ENCODE measurements around the gene DLG4.
"Not testable (repeated sequence)": the region's sequence is repeated elsewhere in the genome, so short reads cannot be mapped to it uniquely, and the experiment has no call there.

Gene DLG4

GRCh38 chr17:7204828-7205461, 14.7 kb downstream of the DLG4 start:
- no peak for TF ChIP-seq ZNF274 (IDR thresholded peaks at IDR 0.05; ENCODE audit: low read depth, low read length)
- H3K4me3 ChIP-seq (ENCODE audit: low read length), result peak overlapping the region; percentile 41; the same call in 1 of the 2 replicates

DNA sequence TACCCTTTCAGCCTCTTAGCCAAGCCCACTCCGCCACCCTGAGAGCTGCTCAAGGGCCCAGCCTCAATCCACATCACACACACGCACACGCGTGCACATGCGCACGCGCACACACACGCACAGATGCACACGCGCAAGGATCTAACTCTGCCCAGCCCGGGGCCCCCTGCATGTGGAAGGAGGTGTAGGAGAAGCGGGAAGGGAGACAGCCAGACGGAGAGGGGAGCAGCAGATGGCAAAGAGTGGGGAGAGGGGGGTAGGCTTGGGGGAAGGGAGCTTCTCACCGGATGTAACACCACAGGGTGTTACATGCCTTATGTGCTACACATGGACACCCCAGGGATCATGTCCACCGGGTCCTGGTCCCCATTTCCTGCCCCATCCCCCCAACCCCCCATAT, 15.3 kb downstream of the DLG4 start:
- no peak for TF ChIP-seq ZNF274 (IDR thresholded peaks at IDR 0.05; ENCODE audit: low read depth, low read length)
- H3K4me3 ChIP-seq (ENCODE audit: low read length), result no peak overlapping the region

- H3K4me3 ChIP-seq (ENCODE audit: low read length), result no peak overlapping the region
- no peak for TF ChIP-seq ZNF274 (IDR thresholded peaks at IDR 0.05; ENCODE audit: low read depth, low read length)
Observed at GRCh38 chr17:7203391-7203790, 16.2 kb downstream of the DLG4 start.

- H3K4me3 ChIP-seq (ENCODE audit: low read length), result no peak overlapping the region
- TF ChIP-seq ZNF274 (IDR thresholded peaks at IDR 0.05; ENCODE audit: low read depth, low read length), result no peak
Observed at GRCh38 chr17:7196651-7197401, 22.8 kb downstream of the DLG4 start.

DNA sequence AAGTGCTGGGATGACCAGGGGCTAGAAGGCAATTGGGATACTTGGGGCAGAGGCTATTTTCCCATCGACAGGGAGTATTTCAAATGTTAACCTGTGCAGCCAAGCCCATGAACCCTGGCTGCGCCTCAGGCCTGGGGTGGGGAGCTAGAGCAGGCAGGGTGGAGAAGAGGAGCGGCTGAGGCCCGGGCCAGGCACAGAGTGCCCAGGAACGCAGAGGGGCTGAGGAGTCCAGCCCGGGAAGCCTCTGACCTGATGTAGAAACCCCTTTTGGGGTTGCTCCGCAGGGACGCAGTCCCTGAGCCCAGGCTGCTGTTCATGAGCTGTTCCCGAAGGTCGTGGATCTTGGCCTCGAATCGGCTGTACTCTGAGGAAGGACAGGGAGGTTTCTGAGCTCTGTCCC, 23.7 kb downstream of the DLG4 start:
- no peak for TF ChIP-seq ZNF274 (IDR thresholded peaks at IDR 0.05; ENCODE audit: low read depth, low read length)

GRCh38 chr17:7192271-7192937, 27.2 kb downstream of the DLG4 start:
- H3K4me3 ChIP-seq (ENCODE audit: low read length), result no peak overlapping the region
- no peak for TF ChIP-seq ZNF274 (IDR thresholded peaks at IDR 0.05; ENCODE audit: low read depth, low read length)

More for the DNA sequence above, 23.7 kb downstream of the DLG4 start:
- no peak overlapping the region for H3K4me3 ChIP-seq (ENCODE audit: low read length)

DNA sequence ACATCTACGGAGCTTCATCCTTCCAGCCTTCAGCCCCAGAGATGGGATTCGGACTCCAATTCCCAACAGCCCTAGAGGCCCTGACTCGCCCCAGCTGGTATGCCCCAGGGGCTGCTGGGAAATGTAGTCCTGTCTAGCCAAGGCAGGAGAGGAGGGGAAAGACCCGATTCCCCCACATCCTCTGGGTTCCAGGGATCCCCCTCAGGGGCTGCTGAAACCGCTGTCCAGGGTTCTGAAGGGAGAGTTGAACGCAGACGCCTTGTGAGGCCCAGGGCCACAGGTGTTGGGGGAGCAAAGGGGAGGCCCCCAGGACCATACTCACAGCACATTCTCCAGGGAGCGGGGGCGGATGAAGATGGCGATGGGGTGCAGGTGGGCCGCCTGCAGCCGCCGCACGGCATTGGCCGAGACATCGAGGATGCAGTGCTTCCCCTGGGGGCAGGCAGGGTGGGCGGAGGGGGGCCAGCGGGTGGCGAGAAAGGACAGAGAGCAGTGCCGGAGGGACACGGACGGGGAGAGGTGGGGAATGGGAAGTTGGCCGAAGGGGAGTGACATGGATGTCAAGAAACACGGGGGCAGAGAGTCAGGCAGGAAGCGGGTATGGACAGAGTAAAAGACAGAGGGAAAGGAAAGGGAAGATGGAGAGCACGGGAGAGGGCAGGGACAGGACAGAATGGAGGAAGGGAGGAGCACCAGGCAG, 27.9 kb downstream of the DLG4 start:
- TF ChIP-seq ZNF274 (IDR thresholded peaks at IDR 0.05; ENCODE audit: low read depth, low read length), result no peak
- H3K4me3 ChIP-seq (ENCODE audit: low read length), result no peak overlapping the region

DNA sequence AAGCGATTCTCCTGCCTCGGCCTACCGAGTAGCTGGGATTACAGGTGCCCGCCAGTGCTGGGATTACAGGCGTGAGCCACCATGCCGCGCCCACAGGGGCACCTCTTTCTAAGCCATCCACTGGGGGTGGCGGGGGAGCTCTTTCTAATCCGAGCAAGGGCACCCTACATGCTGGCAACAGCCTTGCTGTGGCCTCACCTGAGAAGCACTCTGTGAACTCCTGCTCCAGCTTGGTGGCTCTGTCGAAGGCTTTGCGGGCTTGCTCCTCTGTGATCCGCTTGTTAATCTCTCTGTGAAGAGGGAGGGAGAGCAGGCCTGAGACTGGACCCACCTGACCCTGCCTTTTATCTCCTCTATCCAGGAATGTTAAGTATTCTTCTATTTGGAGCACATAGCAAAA, 28.6 kb downstream of the DLG4 start:
- no peak for TF ChIP-seq ZNF274 (IDR thresholded peaks at IDR 0.05; ENCODE audit: low read depth, low read length)
- H3K4me3 ChIP-seq (ENCODE audit: low read length), result no peak overlapping the region

DNA sequence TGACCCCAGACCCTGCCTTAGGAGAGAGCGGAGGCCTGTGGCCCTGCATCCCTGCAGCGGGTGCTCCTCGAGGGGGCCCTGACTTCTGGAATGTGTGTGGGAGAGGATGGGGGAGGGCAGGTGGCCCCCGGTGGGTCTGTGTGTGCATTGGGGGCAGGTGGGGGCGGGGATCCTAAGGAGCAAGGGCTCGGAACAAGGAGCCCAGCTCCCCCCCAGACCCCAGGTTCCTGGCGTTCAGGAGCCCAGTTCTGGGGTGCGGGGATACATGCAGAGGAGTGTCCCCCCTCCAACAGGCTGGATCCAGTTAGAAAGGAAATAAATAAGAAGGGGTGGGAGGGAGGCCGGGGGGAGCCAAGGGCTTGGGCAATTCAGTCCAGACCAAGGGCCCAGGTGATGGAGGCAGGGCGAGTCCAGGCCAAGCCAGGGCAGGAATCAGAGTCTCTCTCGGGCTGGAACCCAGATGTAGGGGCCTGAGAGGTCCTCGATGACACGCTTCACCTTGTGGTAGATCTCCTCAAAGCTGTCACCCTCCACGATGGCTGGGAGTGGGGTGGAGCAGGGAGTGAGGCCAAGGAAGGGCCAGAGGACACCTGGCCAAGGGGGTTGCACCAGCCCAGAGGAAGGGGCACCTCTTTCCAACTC, 29.2 kb downstream of the DLG4 start:
- no peak overlapping the region for H3K4me3 ChIP-seq (ENCODE audit: low read length)
- TF ChIP-seq ZNF274 (IDR thresholded peaks at IDR 0.05; ENCODE audit: low read depth, low read length), result no peak

DNA sequence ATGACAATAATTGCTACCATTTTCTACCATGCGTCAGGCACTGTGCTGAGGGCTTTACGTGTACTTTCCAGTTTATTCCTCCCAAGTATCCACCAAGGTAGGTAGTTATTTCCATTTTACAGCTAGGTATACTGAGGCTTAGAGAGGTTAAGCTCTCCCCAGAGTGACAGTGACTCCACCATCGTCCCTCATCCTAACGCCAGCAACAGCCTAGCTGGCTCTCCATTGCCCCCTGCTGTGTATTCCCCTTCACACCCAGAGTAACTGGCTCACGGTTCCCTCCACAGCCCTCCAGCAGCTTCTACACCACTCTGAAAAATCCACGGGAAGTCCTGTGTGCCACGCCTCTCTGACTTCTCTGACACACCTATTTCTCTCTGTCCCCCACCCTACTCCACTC, 33.4 kb downstream of the DLG4 start:
- no peak overlapping the region for H3K4me3 ChIP-seq (ENCODE audit: low read length)
- no peak for TF ChIP-seq ZNF274 (IDR thresholded peaks at IDR 0.05; ENCODE audit: low read depth, low read length)

DNA sequence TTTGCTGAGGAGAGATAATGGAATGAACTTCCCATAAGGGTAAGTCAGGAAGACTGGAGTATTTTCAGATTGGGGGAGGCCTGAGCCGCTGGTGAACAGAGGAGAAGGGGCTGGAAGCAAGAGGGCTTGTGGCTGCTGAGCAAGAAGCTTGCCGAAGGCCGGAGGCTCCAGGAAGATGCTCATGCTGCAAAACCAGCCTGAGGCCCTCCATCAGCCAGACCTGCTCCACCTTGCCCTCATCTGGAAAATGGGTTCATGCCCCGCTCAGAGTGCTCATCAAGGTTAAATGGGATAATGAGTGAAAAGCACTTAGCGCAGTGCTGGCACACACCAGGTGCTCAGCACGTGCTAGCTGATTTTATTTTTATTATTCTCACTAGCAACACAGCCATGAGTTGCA, 35.0 kb downstream of the DLG4 start:
- no peak for TF ChIP-seq ZNF274 (IDR thresholded peaks at IDR 0.05; ENCODE audit: low read depth, low read length)
- no peak overlapping the region for H3K4me3 ChIP-seq (ENCODE audit: low read length)

- H3K4me3 ChIP-seq (ENCODE audit: low read length), result no peak overlapping the region
- TF ChIP-seq ZNF274 (IDR thresholded peaks at IDR 0.05; ENCODE audit: low read depth, low read length), result no peak
Observed at GRCh38 chr17:7184091-7184488, 35.5 kb downstream of the DLG4 start.

DNA sequence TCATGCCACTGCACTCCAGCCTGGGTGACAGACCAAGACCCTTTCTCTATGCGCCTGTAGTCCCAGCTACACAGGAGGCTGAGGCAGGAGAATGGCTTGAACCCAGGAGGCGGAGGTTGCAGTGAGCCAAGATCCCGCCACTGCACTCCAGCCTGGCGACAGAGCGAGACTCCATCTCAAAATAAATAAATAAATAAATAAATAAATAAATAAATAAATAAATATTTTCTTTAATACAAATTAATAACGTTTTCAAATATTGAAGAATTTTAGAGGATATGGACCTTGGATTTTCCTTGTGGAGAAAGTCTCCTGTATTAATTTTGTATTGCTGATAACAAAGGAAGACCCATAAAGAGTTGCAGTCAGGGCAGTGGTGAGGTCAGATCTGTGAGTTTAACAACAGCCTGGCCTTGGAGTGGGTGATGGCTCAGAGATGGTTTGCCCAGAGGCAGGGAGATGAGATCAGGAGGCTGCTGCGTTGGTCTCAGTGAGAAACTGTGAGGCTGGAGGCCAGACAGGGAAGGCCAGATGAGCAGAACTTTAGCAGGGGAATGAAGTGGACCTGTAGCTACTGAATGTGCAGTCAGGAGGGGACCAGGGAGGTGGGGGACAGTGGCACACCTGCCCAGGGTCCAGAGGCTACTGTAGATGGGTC, 36.1 kb downstream of the DLG4 start:
- H3K4me3 ChIP-seq (ENCODE audit: low read length), result no peak overlapping the region
- no peak for TF ChIP-seq ZNF274 (IDR thresholded peaks at IDR 0.05; ENCODE audit: low read depth, low read length)

- not testable (repeated sequence) for H3K4me3 ChIP-seq (ENCODE audit: low read length)
Observed at GRCh38 chr17:7182101-7182500, 37.5 kb downstream of the DLG4 start.
